ENCODE data around the gene OTOP3.

Gene OTOP3

GRCh38 chr17:74935048-74935447, 650 bp upstream of the OTOP3 start:
- no peak for TF ChIP-seq ZFX (IDR thresholded peaks at IDR 0.05; ENCODE audit: borderline replicate concordance)
- no peak for TF ChIP-seq CTCF (IDR thresholded peaks at IDR 0.05)

GRCh38 chr17:74936470-74936799, 737 bp downstream of the OTOP3 start:
- H3K27ac ChIP-seq, result no peak overlapping the region
- TF ChIP-seq ZFX (IDR thresholded peaks at IDR 0.05; ENCODE audit: borderline replicate concordance) (no peak), CTCF (IDR thresholded peaks at IDR 0.05) (no peak)

More at GRCh38 chr17:74935048-74935447, 650 bp upstream of the OTOP3 start:
- H3K27ac ChIP-seq, result no peak overlapping the region

GRCh38 chr17:74937064-74938051, 1.7 kb downstream of the OTOP3 start:
- H3K27ac ChIP-seq, result no peak overlapping the region
- TF ChIP-seq CTCF (IDR thresholded peaks at IDR 0.05) (no peak), ZFX (IDR thresholded peaks at IDR 0.05; ENCODE audit: borderline replicate concordance) (no peak)

GRCh38 chr17:74938194-74938950, 2.7 kb downstream of the OTOP3 start:
- H3K27ac ChIP-seq, result no peak overlapping the region
- TF ChIP-seq CTCF (IDR thresholded peaks at IDR 0.05), result no peak
- TF ChIP-seq ZFX (IDR thresholded peaks at IDR 0.05; ENCODE audit: borderline replicate concordance), result no peak

GRCh38 chr17:74939534-74939933, 3.8 kb downstream of the OTOP3 start:
- H3K27ac ChIP-seq, result no peak overlapping the region
- TF ChIP-seq ZFX (IDR thresholded peaks at IDR 0.05; ENCODE audit: borderline replicate concordance), result no peak
- TF ChIP-seq CTCF (IDR thresholded peaks at IDR 0.05), result no peak

GRCh38 chr17:74941128-74941725, 5.5 kb downstream of the OTOP3 start:
- H3K27ac ChIP-seq, result no peak overlapping the region
- no peak for TF ChIP-seq CTCF (IDR thresholded peaks at IDR 0.05)
- TF ChIP-seq ZFX (IDR thresholded peaks at IDR 0.05; ENCODE audit: borderline replicate concordance), result no peak
